Measurements from ENCODE around the gene AP1G1. TPM values are rescaled to one million over a fixed set of nuclear protein-coding genes. Genes with fewer than 3 reads are reported as not detected.
A peak's percentile ranks its signal among the peaks of the same experiment; 100 is the strongest.

The AP1G1 gene
- total RNA-seq (2014; rRNA removed; shearing (Covaris generic)), result 37.4 and 53.9 TPM in 2 replicates

DNA sequence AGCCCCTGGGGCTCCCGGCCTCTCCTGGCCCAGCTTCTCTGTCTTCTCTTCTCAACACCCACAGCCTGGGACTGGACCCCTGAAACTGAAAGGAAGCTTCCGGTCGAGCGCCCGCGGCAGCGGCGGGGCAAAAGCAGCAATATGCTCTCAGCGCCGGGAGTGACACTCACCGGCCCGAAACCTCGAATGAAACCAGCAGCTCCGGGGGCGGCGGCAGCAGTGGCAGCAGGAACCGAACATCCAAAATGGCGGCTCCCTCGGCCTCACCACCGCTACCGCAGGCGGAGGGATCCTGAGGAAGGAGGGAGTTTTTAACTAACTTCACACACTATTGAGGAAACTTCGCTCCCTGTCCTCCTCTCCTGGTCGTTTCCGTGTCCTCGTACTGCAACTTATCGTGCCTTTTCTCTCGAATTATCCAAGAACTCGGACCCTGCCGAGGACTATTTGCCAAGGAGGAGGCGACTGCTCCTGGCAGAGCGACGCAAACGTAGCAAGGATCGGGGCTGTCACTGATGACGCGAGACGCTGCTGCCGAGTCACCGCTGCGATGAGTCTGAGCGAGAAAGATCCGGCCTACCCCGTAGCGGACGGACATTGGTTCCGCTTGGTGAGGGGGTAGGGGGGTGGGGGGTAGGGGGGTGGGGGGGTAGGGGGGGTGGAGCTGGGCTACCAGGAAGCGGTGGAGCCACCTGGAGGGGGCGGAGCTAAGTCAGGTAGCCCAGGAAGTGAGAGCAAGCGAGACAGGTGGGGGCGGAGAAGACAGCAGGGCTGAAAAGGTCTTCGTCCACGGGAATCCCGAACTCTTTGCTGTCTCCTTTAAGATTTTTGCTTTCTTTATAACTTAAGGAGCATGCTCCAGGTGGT lies at the start of gene AP1G1:
Gene AP1G1 (minus strand): TSS at position 242 of the 867 bp plus-strand sequence. CDS start 19,355 bp downstream, outside the sequence.
- Histone ChIP-seq H3K4me1 (replicated peaks) (peaks cover 13% of the 10 kb centered on the region), H3K27ac (peak within 1 kb of the TSS; percentile 100), H3K4me3 (peak within 1 kb of the TSS; percentile 93), H3K36me3 (peaks cover 44% of the 10 kb centered on the region), H3K27me3 (replicated peaks) (no peaks in the 10 kb centered on the region), H3K9me3 (replicated peaks) (peaks cover 7% of the 10 kb centered on the region)
- DNase-seq (ENCODE audit: low read depth in 1 of 2, low spot score in 2 of 2), result peak; percentile 96 to 98

DNA sequence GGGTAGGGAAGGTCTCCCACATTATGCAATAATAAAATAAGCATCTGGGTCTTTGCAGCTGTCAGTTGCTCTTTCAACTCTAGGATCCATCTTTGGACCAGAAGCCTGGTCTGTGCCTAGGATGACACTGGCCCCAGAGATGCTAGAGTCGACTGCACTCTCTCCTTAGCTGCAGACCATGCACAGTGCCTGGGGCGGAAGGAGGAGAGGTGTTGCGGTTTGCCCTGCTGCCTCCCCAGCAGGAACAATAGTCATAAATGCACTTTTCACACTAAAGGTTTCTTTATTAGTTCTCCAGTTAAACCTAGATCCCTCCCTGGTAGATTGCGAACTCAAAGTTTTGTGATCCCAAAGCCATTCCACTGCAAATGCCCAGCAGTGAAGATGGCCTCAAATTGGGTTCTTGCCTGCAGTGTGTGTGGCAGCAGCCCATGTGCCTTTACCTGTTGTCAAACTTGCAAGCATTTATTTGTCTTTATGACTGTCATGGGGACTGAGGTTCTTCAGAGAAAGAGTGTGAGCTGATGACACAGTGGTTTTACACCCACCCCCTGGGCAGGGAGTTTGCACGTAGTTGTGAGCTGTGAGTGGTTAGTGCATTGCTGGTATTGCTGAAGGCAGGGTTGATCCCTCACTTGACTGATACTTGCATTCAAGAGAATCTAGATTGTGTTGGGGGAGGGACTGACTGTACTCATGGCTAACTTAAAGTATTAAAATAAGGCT lies 47.5 kb upstream of the AP1G1 start:
- H3K36me3 ChIP-seq, result peaks cover 63% of the 10 kb centered on the region
- no peaks in the 10 kb centered on the region for H3K27me3 ChIP-seq (replicated peaks)
- H3K9me3 ChIP-seq (replicated peaks), result no peaks in the 10 kb centered on the region
- no peaks in the 10 kb centered on the region for H3K4me1 ChIP-seq (replicated peaks)
- H3K4me3 ChIP-seq, result no peak overlapping the region
- no peak overlapping the region for H3K27ac ChIP-seq
- no peak for DNase-seq (ENCODE audit: low read depth in 1 of 2, low spot score in 2 of 2)

DNA sequence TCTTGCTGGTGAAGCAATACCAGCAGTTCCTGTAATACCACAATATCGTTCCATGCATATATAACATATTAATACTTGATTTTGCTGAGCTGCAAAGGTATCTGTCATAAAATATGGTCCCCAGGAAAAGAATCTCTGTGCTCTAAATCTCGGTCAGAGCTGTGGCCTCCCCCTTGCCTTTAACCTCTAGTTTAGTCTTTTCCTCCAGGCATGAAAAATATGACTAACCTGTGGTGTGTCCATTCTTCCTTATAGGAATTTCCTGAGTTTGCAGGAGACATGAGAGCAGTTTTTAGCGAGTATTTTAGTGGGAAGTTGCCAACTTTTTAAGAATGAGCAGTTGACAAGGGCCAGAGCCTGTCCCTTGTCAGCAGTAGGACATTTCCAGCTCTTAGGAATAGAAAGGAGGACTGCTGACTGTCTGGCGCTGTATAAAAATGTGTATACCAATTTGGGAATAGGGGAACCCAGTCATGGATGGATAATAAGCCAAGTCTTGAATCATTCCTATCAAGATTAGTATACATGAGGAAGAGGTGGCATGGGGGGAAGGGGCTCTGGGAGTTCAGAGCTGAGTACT lies 45.8 kb upstream of the AP1G1 start:
- Histone ChIP-seq H3K4me1 (replicated peaks) (no peaks in the 10 kb centered on the region), H3K9me3 (replicated peaks) (no peaks in the 10 kb centered on the region), H3K36me3 (peaks cover 76% of the 10 kb centered on the region), H3K27me3 (replicated peaks) (no peaks in the 10 kb centered on the region), H3K27ac (no peak overlapping the region), H3K4me3 (no peak overlapping the region)
- DNase-seq (ENCODE audit: low read depth in 1 of 2, low spot score in 2 of 2), result no peak

DNA sequence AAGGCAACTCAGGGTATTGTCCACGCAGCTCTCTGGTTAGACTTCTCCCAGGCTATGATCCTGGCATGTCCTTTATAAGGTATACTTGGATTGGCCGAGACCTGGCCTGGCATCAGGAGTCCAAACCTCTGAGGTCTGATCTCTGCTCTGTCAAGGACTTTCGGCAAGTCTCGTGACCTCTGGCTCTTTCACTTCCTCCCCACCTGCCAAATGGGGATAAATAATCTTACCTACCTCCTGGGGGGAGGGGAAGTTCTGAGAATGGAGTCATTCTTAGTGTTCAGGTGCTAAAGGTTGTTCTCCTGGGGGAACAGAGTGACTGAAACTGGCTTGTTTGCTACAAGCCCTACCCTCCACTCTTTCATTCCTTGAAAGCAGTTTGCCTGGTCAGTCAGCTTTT lies 44.8 kb upstream of the AP1G1 start:
- Histone ChIP-seq H3K4me3 (no peak overlapping the region), H3K9me3 (replicated peaks) (no peaks in the 10 kb centered on the region), H3K27me3 (replicated peaks) (no peaks in the 10 kb centered on the region), H3K36me3 (peaks cover 79% of the 10 kb centered on the region), H3K4me1 (replicated peaks) (no peaks in the 10 kb centered on the region), H3K27ac (no peak overlapping the region)
- DNase-seq (ENCODE audit: low read depth in 1 of 2, low spot score in 2 of 2), result no peak

DNA sequence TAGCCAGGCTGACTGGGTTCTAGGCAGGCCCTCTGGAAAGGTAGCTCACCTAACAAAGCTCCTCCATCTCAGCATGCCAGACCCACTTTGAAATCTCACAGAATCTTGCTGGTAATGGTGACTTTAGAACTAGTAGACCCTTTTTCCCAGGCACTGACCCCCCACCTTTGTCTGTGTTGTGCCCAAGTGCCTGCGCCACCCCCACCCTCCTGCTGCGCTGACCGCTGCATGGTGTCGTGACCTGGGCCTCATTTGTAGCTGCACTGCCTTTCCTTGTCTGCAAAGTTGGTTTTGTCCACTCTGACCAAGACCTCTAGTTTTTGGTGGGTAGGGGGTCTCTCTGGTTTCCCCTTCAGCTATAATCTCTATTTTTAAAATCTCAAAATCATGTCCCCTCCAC lies 43.9 kb upstream of the AP1G1 start:
- Histone ChIP-seq H3K4me3 (no peak overlapping the region), H3K4me1 (replicated peaks) (no peaks in the 10 kb centered on the region), H3K9me3 (replicated peaks) (no peaks in the 10 kb centered on the region), H3K27ac (no peak overlapping the region), H3K36me3 (peaks cover 84% of the 10 kb centered on the region), H3K27me3 (replicated peaks) (no peaks in the 10 kb centered on the region)
- DNase-seq (ENCODE audit: low read depth in 1 of 2, low spot score in 2 of 2), result no peak

DNA sequence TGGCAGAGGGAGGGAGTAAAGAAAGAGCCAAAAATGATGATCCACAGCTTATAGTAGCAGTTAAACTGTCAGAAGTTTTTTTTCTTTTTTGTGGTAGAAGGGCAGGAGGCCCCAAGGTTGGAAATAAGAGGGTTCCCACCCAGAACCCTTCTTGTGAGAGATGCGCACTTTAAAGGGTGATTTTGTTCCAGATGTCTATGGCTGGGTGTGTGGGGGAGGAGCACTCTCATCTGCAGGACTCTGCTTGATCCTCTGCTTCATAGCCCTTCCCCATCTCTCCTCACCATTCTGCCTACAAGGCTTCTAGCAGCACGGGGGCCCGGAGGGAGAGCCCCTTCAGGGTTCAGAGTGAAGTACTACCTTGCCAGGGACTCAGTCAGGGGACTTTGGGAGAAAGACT lies 43.5 kb upstream of the AP1G1 start:
- no peak overlapping the region for H3K4me3 ChIP-seq
- H3K9me3 ChIP-seq (replicated peaks), result no peaks in the 10 kb centered on the region
- no peaks in the 10 kb centered on the region; the same call in 1 of the 2 replicates for H3K4me1 ChIP-seq (replicated peaks)
- no peak for DNase-seq (ENCODE audit: low read depth in 1 of 2, low spot score in 2 of 2)
- H3K27ac ChIP-seq, result no peak overlapping the region
- H3K27me3 ChIP-seq (replicated peaks), result no peaks in the 10 kb centered on the region
- H3K36me3 ChIP-seq, result peaks cover 86% of the 10 kb centered on the region

DNA sequence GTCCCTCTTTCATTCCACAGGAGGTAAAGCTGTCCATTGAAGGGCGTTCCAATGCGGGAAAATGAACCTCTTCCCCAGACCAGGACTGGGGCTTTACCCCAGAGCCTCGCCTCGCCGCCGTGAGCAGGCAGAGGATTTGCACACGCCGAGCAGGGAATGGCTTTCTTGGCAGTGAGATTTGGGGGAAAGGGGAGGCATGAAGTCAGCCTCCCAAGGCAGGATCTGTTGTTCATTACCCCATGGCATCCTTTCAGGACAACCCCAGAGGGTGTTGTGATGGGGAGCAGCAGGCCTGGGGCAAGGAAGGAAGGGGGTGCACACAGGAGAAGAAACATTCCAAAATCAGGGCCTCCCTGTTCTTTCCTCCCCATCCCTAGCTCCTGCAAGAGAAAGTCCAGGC lies 43.1 kb upstream of the AP1G1 start:
- H3K27me3 ChIP-seq (replicated peaks), result no peaks in the 10 kb centered on the region
- no peak overlapping the region for H3K27ac ChIP-seq
- DNase-seq (ENCODE audit: low read depth in 1 of 2, low spot score in 2 of 2), result no peak
- H3K4me1 ChIP-seq (replicated peaks), result peaks cover 4% of the 10 kb centered on the region; the same call in 1 of the 2 replicates
- H3K4me3 ChIP-seq, result no peak overlapping the region
- H3K9me3 ChIP-seq (replicated peaks), result no peaks in the 10 kb centered on the region
- peaks cover 84% of the 10 kb centered on the region for H3K36me3 ChIP-seq

DNA sequence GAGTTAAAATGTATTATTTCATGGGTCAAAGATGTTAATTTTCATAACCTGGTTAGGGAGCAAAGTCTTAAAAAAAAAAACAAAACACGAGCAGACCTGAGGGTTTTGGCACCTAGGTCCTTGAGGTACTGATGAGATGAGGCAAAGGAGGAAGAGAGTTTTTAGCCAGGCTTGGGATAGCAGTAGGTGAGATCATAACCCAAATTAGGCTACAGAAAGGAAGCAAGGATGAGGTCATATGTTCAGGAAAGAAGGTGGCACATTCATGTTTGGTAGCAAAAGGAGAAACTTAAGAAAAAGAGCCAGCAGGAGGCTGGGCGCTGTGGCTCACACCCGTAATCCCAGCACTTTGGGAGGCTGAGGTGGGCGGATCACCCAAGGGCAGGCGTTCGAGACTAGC lies 40.0 kb upstream of the AP1G1 start:
- H3K27ac ChIP-seq, result no peak overlapping the region
- no peaks in the 10 kb centered on the region for H3K27me3 ChIP-seq (replicated peaks)
- H3K4me3 ChIP-seq, result no peak overlapping the region
- H3K9me3 ChIP-seq (replicated peaks), result no peaks in the 10 kb centered on the region
- DNase-seq (ENCODE audit: low read depth in 1 of 2, low spot score in 2 of 2), result no peak
- H3K36me3 ChIP-seq, result peaks cover 60% of the 10 kb centered on the region
- H3K4me1 ChIP-seq (replicated peaks), result peaks cover 9% of the 10 kb centered on the region; the same call in 1 of the 2 replicates

DNA sequence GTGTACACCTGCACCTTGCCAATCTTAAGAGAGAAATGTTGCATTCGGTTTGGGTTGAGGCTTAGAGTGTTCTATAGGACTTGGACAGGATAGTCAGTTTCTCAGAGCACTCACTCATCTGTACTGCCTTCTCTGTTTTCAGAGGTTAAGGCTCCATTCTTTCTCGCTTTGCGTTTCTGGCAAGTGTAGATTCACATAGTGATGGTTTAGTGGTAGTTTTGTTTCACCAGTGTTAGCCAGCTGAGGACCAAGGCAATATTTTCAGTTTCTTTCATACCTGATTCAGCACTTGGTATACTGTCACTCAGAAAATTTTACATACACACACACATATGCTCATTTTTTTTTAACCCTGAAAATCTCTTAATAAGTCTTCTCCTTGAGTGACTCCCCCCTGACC lies 38.5 kb upstream of the AP1G1 start:
- peaks cover 9% of the 10 kb centered on the region; the same call in 1 of the 2 replicates for H3K4me1 ChIP-seq (replicated peaks)
- peaks cover 48% of the 10 kb centered on the region for H3K36me3 ChIP-seq
- H3K27ac ChIP-seq, result no peak overlapping the region
- H3K4me3 ChIP-seq, result peak overlapping the region; percentile 80
- H3K27me3 ChIP-seq (replicated peaks), result no peaks in the 10 kb centered on the region
- no peaks in the 10 kb centered on the region for H3K9me3 ChIP-seq (replicated peaks)
- DNase-seq (ENCODE audit: low read depth in 1 of 2, low spot score in 2 of 2), result no peak

DNA sequence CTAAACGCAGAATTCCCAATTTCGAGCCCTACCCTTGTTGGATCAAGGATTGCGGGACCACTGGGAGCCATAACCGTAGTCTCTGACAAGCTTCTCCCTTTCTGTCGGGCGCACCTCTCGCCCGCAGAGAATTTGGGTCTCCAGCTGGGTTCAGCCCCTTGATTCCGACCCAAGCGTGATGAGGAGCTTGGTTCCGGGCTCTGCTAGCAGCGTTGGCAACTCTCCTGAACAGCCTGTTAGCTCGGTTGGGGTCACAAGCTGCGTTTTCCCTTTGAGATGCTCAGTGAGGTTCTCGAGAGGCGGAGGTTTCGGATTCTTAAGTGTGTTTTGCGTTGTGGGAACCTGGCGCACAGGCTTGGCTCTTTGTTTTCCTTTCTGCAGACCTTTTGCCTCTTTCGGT lies 37.8 kb upstream of the AP1G1 start:
- no peaks in the 10 kb centered on the region for H3K27me3 ChIP-seq (replicated peaks)
- no peak for DNase-seq (ENCODE audit: low read depth in 1 of 2, low spot score in 2 of 2)
- peaks cover 43% of the 10 kb centered on the region for H3K36me3 ChIP-seq
- peak overlapping the region; percentile 80 for H3K4me3 ChIP-seq
- H3K9me3 ChIP-seq (replicated peaks), result no peaks in the 10 kb centered on the region
- H3K27ac ChIP-seq, result no peak overlapping the region; the same call in 1 of the 2 replicates
- peaks cover 9% of the 10 kb centered on the region; the same call in 1 of the 2 replicates for H3K4me1 ChIP-seq (replicated peaks)

DNA sequence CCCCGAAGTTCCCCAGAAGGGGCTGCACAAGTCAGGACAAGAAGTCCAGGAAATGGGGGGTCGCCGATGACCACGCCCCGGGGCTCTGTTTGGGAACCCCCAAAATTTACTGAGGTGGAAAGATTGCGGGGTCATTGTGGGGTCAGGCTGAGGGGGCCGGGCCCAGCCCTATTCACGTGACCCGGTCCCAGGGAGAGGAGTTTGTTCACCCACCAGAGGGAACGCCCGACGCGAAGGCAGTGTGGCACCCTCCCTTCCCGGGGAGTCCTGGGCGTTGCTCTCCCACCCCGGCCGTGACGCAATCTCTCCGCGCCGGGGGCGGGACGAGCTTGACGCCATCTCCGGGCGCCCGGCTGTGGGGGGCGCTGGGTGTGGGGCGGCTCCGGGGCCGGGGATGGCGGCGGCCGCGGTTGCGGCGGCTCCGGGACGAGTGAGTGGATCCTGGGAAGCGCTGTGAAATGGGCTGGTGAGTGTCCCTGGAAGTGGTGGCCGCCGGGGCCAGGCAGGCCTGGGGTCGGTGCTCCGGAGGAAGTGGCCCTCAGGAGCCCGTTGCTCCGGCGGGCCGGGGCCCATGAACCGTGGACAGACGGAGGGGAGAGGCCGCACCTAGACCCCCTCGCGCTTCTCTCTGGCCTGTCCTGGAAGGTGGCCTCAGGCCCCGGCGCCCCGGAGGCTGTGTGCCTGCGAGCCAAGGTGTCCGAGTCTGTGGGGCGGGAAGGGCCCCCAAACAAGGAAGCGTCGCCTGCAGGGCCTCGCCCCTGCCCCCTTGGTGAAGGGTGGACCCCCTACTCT lies 37.2 kb upstream of the AP1G1 start, which contains the start of gene ATXN1L:
Gene ATXN1L (plus strand): TSS at position 338 of the 792 bp plus-strand sequence. CDS start 3,765 bp downstream, outside the sequence.
- peaks cover 37% of the 10 kb centered on the region for H3K36me3 ChIP-seq
- H3K9me3 ChIP-seq (replicated peaks), result no peaks in the 10 kb centered on the region
- peak within 1 kb of the TSS; percentile 80 for H3K4me3 ChIP-seq
- DNase-seq (ENCODE audit: low read depth in 1 of 2, low spot score in 2 of 2), result peak; percentile 87 to 90
- H3K27me3 ChIP-seq (replicated peaks), result no peaks in the 10 kb centered on the region
- H3K27ac ChIP-seq, result peak within 1 kb of the TSS; percentile 53
- H3K4me1 ChIP-seq (replicated peaks), result peaks cover 9% of the 10 kb centered on the region; the same call in 1 of the 2 replicates

DNA sequence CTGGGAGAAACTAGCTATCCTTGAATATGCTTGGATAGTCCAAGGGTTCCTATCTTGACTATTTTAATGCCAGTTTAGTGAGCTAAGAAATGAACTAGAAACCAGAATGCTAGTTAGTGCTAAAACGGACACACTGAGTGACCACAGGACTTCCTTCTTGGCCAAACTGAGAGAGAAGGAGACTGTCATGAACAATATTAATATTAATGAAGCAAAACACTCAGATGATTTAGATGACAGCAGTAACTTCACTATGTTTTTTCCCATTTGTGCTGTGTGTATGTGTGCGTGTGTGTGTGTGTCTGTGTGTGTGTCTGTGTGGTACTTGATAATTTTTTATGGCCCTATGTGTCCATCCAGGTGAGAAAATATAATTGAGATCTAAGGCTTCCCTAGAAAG lies 34.9 kb upstream of the AP1G1 start:
- Histone ChIP-seq H3K36me3 (peaks cover 16% of the 10 kb centered on the region), H3K4me3 (no peak overlapping the region), H3K4me1 (replicated peaks) (peaks cover 9% of the 10 kb centered on the region; the same call in 1 of the 2 replicates), H3K27me3 (replicated peaks) (no peaks in the 10 kb centered on the region), H3K27ac (no peak overlapping the region), H3K9me3 (replicated peaks) (no peaks in the 10 kb centered on the region)
- no peak for DNase-seq (ENCODE audit: low read depth in 1 of 2, low spot score in 2 of 2)

DNA sequence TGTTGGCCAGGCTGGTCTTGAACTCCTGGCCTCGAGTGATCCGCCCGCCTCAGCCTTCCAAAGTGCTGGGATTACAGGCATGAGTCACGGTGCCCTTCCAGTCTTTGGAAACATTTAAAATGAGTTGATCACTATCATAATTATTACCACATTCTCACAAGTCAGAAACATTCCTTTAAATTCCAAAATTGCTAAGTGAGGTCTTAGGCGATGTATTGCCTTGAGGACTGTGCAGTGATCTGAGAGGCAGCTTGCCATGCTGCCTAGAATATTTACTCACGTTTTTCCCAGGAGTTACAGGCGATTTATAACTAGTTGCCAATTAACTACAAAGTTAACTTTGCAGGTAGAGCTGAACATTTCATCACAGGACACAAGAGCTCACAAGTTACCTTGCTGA lies 31.4 kb upstream of the AP1G1 start:
- no peaks in the 10 kb centered on the region for H3K27me3 ChIP-seq (replicated peaks)

More for the DNA sequence above, 31.4 kb upstream of the AP1G1 start:
- no peak for DNase-seq (ENCODE audit: low read depth in 1 of 2, low spot score in 2 of 2)
- no peak overlapping the region for H3K4me3 ChIP-seq
- no peaks in the 10 kb centered on the region for H3K4me1 ChIP-seq (replicated peaks)
- H3K9me3 ChIP-seq (replicated peaks), result no peaks in the 10 kb centered on the region
- no peak overlapping the region for H3K27ac ChIP-seq
- no peaks in the 10 kb centered on the region for H3K36me3 ChIP-seq

Data from SJSA1 (cell line).